ENCODE measurements around the gene MYOZ3.

GRCh38 chr5:150672884-150673275, 11.8 kb downstream of the MYOZ3 start:
- TF ChIP-seq EZH2 (IDR thresholded peaks at IDR 0.05; ENCODE audit: borderline replicate concordance) (no peak), CTCF (IDR thresholded peaks at IDR 0.05; ENCODE audit: poor library complexity) (no peak)

All from hepatocyte (in vitro differentiated cells).